Stimulated activated CD8-positive, alpha-beta memory T cell treated with anti-CD3 and anti-CD28 coated beads, Interleukin-12 subunit alpha, Interleukin-12 subunit beta, amount 100 ng/mL, for 1 hour (primary cell): ENCODE measurements around the gene HDDC2.

Experiments
- DNase-seq: peaks from one replicate; pipeline ENCODE4 v3.0.0-alpha.2; 2020; ENCODE audit warnings: low read depth

Gene HDDC2

GRCh38 chr6:125269328-125269985, 32.3 kb downstream of the HDDC2 start:
- DNase-seq = no peak

GRCh38 chr6:125268765-125269164, 33.0 kb downstream of the HDDC2 start:
- DNase-seq = no peak

- DNase-seq = no peak
Observed at GRCh38 chr6:125267806-125268523, 33.8 kb downstream of the HDDC2 start.

- DNase-seq = no peak
Observed at GRCh38 chr6:125264476-125264875, 37.3 kb downstream of the HDDC2 start.

GRCh38 chr6:125262016-125263013, 39.5 kb downstream of the HDDC2 start:
- no peak for DNase-seq

GRCh38 chr6:125259354-125259736, 42.4 kb downstream of the HDDC2 start:
- no peak for DNase-seq

- DNase-seq = no peak
Observed at GRCh38 chr6:125258651-125259353, 43.0 kb downstream of the HDDC2 start.

- DNase-seq = no peak
Observed at GRCh38 chr6:125257351-125257750, 44.4 kb downstream of the HDDC2 start.

- no peak for DNase-seq
Observed at GRCh38 chr6:125255201-125255600, 46.6 kb downstream of the HDDC2 start.

GRCh38 chr6:125254321-125254720, 47.4 kb downstream of the HDDC2 start:
- no peak for DNase-seq

- no peak for DNase-seq
Observed at GRCh38 chr6:125253881-125254280, 47.9 kb downstream of the HDDC2 start.

- no peak for DNase-seq
Observed at GRCh38 chr6:125252891-125253290, 48.9 kb downstream of the HDDC2 start.

- DNase-seq = no peak
Observed at GRCh38 chr6:125251516-125252220, 50.1 kb downstream of the HDDC2 start.

GRCh38 chr6:125250511-125250910, 51.3 kb downstream of the HDDC2 start:
- no peak for DNase-seq

GRCh38 chr6:125248136-125248535, 53.6 kb downstream of the HDDC2 start:
- no peak for DNase-seq

GRCh38 chr6:125246566-125246965, 55.2 kb downstream of the HDDC2 start:
- no peak for DNase-seq

GRCh38 chr6:125245523-125246264, 56.1 kb downstream of the HDDC2 start:
- no peak for DNase-seq

GRCh38 chr6:125245109-125245508, 56.7 kb downstream of the HDDC2 start:
- no peak for DNase-seq

GRCh38 chr6:125237764-125238163, 64.0 kb downstream of the HDDC2 start:
- no peak for DNase-seq

- DNase-seq = no peak
Observed at GRCh38 chr6:125236536-125237327, 65.0 kb downstream of the HDDC2 start.
